ENCODE measurements around the gene CHST2. TPM values are rescaled to one million over a fixed set of nuclear protein-coding genes. Genes with fewer than 3 reads are reported as not detected.
"Not testable (repeated sequence)": the region's sequence is repeated elsewhere in the genome, so short reads cannot be mapped to it uniquely, and the experiment has no call there.

The CHST2 gene, protein sequence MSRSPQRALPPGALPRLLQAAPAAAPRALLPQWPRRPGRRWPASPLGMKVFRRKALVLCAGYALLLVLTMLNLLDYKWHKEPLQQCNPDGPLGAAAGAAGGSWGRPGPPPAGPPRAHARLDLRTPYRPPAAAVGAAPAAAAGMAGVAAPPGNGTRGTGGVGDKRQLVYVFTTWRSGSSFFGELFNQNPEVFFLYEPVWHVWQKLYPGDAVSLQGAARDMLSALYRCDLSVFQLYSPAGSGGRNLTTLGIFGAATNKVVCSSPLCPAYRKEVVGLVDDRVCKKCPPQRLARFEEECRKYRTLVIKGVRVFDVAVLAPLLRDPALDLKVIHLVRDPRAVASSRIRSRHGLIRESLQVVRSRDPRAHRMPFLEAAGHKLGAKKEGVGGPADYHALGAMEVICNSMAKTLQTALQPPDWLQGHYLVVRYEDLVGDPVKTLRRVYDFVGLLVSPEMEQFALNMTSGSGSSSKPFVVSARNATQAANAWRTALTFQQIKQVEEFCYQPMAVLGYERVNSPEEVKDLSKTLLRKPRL
- 100 to 1,000 TPM; 105 to 117 (median 116) TPM for polyA plus RNA-seq

DNA sequence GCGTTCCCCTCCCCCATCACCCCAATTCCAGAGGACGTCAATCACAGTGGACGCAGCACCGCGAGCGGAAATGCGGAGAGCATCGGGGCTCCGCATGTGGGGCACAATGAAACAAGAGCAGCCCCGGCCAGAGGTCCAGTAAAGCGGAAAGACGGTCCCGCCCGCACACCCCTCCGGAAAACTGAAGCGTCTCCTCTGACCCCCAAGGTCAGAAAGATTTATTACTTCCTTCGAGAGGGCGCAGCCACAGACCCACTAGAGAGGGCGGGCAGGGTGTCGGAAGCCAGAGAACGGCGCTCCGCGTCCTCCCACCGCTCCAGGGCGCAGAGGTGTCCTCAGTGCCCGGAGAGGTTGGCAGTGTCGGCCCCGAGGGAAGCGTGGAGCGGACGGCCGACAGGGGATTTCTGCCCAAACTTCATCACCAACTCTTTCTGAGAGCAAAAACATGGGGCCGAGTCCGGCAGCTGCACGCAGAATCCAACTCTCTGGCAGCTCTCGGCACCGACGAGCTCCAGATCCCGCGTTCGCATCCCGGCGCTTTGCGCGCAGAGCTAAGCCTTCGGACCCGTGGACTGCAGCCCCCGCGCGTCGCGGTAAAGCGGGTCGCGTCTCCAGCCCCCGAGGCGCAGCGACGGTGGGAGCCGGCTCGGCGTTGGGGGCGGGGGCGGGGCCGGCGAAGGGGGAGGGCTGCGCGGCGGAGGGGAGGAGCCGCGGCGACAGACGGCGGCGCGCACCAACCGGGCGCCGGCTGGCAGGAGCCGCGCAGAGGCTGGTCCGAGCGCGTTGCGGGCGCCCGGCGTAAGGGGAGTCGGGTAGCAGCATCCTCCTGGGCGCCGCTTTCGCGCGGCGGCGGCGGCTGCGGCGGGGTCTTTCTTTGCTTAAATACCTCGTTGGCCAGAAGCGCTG lies at the start of gene CHST2:
Gene CHST2 (plus strand): TSS at position 763 of the 906 bp plus-strand sequence. CDS start 1,046 bp downstream, outside the sequence.
- H3K27ac Mint-ChIP-seq = peak within 1 kb of the TSS; percentile 87 to 94 (median 92)
- H3K4me3 Mint-ChIP-seq = peak within 1 kb of the TSS; percentile 94 to 96 (median 95)
- peaks cover 7 to 24% (median 16%) of the 10 kb centered on the region in 3 donors for H3K36me3 Mint-ChIP-seq
- H3K4me1 Mint-ChIP-seq = peaks cover 42 to 48% of the 10 kb centered on the region in 2 donors
- H3K27me3 Mint-ChIP-seq (ENCODE audit: low read depth in 3 of 3) = peaks cover 14 to 33% (median 21%) of the 10 kb centered on the region in 3 donors
- DNase-seq = peak; percentile 80 to 84 (median 83)
- no peaks in the 10 kb centered on the region for H3K9me3 Mint-ChIP-seq

- Mint-ChIP-seq H3K27ac (no peak overlapping the region), H3K4me1 (no peaks in the 10 kb centered on the region), H3K4me3 (no peak overlapping the region), H3K27me3 (ENCODE audit: low read depth in 3 of 3) (peaks cover 0 to 5% (median 2%) of the 10 kb centered on the region in 3 donors), H3K36me3 (no peaks in the 10 kb centered on the region), H3K9me3 (no peaks in the 10 kb centered on the region)
- no peak for DNase-seq
Observed at GRCh38 chr3:143070977-143071551, 48.5 kb upstream of the CHST2 start.

DNA sequence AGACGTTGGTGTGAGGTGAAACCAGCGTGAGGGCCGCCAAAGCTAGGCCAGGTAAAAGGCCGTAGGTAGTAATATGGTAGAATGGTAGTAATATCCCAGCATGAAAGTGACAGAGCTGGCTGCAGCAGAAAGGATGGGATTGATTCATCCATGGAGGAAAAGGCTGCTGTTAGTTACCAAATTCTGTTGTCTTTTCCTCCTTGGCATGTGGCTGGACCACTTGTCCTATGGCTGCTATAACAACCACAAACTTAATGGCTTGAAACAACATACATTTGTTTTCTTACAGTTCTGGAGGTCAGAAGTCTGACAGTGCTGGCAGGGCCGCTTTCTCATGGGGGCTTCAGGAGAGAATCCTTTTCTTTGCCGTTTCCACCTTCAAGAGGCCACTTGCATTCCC lies 47.8 kb upstream of the CHST2 start:
- no peak overlapping the region for H3K27ac Mint-ChIP-seq
- H3K4me3 Mint-ChIP-seq = no peak overlapping the region
- H3K9me3 Mint-ChIP-seq = no peaks in the 10 kb centered on the region
- H3K36me3 Mint-ChIP-seq = no peaks in the 10 kb centered on the region
- no peaks in the 10 kb centered on the region for H3K4me1 Mint-ChIP-seq
- peaks cover 0 to 5% (median 2%) of the 10 kb centered on the region in 3 donors for H3K27me3 Mint-ChIP-seq (ENCODE audit: low read depth in 3 of 3)
- no peak for DNase-seq

DNA sequence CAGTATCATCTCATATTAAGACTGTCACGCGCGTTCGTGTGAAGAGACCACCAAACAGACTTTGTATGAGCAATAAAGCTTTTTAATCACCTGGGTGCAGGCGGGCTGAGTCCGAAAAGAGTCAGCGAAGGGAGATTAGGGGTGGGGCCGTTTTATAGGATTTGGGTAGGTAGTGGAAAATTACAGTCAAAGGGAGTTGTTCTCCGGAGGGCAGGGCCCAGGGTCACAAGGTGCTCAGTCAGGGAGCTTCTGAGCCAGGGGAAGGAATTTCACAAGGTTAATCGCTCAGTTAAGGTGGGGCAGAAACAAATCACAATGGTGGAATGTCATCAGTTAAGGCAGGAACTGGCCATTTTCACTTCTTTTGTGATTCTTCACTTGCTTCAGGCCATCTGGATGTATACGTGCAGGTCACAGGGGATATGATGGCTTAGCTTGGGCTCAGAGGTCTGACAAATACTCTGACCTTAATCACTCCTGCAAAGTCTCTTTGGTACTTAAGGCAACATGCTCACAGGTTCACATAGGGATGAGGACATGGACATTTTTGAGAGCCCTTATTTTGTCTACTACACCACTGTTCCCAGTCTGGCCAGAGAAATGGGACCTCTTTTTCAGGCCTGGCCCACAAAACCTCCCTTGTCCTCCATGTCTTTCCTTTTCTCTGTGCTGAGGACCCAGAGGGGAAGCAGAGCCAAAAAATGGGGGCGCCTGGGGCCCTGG lies 47.1 kb upstream of the CHST2 start:
- H3K4me1 Mint-ChIP-seq, H3K36me3 Mint-ChIP-seq, H3K9me3 Mint-ChIP-seq: not testable (repeated sequence)

GRCh38 chr3:143073541-143073940 lies 46.0 kb upstream of the CHST2 start:
- H3K36me3 Mint-ChIP-seq; DNase-seq; H3K9me3 Mint-ChIP-seq; H3K4me3 Mint-ChIP-seq; H3K27me3 Mint-ChIP-seq (ENCODE audit: low read depth in 3 of 3); H3K27ac Mint-ChIP-seq; H3K4me1 Mint-ChIP-seq: not testable (repeated sequence)

More for the DNA sequence above, 47.1 kb upstream of the CHST2 start:
- DNase-seq; H3K4me3 Mint-ChIP-seq; H3K27me3 Mint-ChIP-seq (ENCODE audit: low read depth in 3 of 3); H3K27ac Mint-ChIP-seq: not testable (repeated sequence)

- H3K27me3 Mint-ChIP-seq (ENCODE audit: low read depth in 3 of 3); H3K27ac Mint-ChIP-seq; H3K4me1 Mint-ChIP-seq; DNase-seq; H3K4me3 Mint-ChIP-seq; H3K9me3 Mint-ChIP-seq; H3K36me3 Mint-ChIP-seq: not testable (repeated sequence)
Observed at GRCh38 chr3:143073983-143074382, 45.6 kb upstream of the CHST2 start.

GRCh38 chr3:143078883-143079282 lies 40.7 kb upstream of the CHST2 start:
- DNase-seq = no peak
- Mint-ChIP-seq H3K4me3 (no peak overlapping the region), H3K36me3 (no peaks in the 10 kb centered on the region), H3K27ac (no peak overlapping the region), H3K27me3 (ENCODE audit: low read depth in 3 of 3) (peaks cover 0 to 7% (median 2%) of the 10 kb centered on the region in 3 donors), H3K4me1 (no peaks in the 10 kb centered on the region), H3K9me3 (no peaks in the 10 kb centered on the region)

DNA sequence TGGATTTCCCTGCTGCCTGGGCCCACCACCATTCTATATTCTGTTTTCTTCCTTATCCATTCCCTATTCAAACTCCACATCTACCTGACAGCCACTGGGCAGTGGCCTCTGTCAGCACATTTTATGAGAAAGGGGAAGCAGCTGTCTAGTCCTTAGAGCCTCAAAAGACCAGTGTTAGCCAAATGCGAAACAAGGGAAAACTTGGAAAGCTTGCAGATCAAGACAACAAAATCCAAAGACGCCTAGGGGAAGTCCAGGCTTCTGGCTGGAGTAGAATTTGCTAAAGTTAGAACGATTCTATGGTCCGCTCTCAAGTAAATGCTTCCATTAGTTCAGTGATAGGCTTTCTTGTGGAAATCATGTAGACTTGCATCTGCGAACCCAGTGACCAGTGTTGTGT lies 39.4 kb upstream of the CHST2 start:
- H3K27ac Mint-ChIP-seq = no peak overlapping the region
- no peak overlapping the region for H3K4me3 Mint-ChIP-seq

GRCh38 chr3:143081365-143081764 lies 38.2 kb upstream of the CHST2 start:
- peaks cover 0 to 9% (median 2%) of the 10 kb centered on the region in 3 donors for H3K27me3 Mint-ChIP-seq (ENCODE audit: low read depth in 3 of 3)
- DNase-seq = no peak
- H3K27ac Mint-ChIP-seq = no peak overlapping the region
- no peaks in the 10 kb centered on the region for H3K36me3 Mint-ChIP-seq
- H3K4me1 Mint-ChIP-seq = no peaks in the 10 kb centered on the region
- no peaks in the 10 kb centered on the region for H3K9me3 Mint-ChIP-seq
- no peak overlapping the region for H3K4me3 Mint-ChIP-seq

More for the DNA sequence above, 39.4 kb upstream of the CHST2 start:
- peaks cover 0 to 9% (median 2%) of the 10 kb centered on the region in 3 donors for H3K27me3 Mint-ChIP-seq (ENCODE audit: low read depth in 3 of 3)
- H3K36me3 Mint-ChIP-seq = no peaks in the 10 kb centered on the region
- no peaks in the 10 kb centered on the region for H3K9me3 Mint-ChIP-seq
- H3K4me1 Mint-ChIP-seq = no peaks in the 10 kb centered on the region
- DNase-seq = no peak

- Mint-ChIP-seq H3K27ac (no peak overlapping the region), H3K9me3 (no peaks in the 10 kb centered on the region), H3K36me3 (no peaks in the 10 kb centered on the region), H3K4me1 (no peaks in the 10 kb centered on the region), H3K4me3 (no peak overlapping the region), H3K27me3 (ENCODE audit: low read depth in 3 of 3) (peaks cover 0 to 9% (median 2%) of the 10 kb centered on the region in 3 donors)
- DNase-seq = no peak
Observed at GRCh38 chr3:143081844-143082778, 37.5 kb upstream of the CHST2 start.

GRCh38 chr3:143083781-143084180 lies 35.8 kb upstream of the CHST2 start:
- Mint-ChIP-seq H3K4me3 (no peak overlapping the region), H3K27me3 (ENCODE audit: low read depth in 3 of 3) (peaks cover 0 to 9% (median 2%) of the 10 kb centered on the region in 3 donors), H3K27ac (no peak overlapping the region), H3K9me3 (no peaks in the 10 kb centered on the region), H3K36me3 (no peaks in the 10 kb centered on the region), H3K4me1 (no peaks in the 10 kb centered on the region)
- DNase-seq = no peak

All from immature natural killer cell (primary cell).